Left lung (tissue), 10 donors: ENCODE results near the gene OCSTAMP. TPM values are rescaled to one million over a fixed set of nuclear protein-coding genes. Genes with fewer than 3 reads are reported as not detected.

ENCODE experiments used
- ATAC-seq: fragments of 200-7000 bp; cut with Tn5 transposase; one replicate; pipeline ENCODE4 v1.9.1; 2020; ENCODE audit warnings: moderate library complexity
- DNase-seq, 4 donors: peaks; one replicate each; pipeline ENCODE4 v3.0.0-alpha.2; 2013 to 2020
- H3K27ac ChIP-seq, 2 donors: fragments of 200-600 bp; sonication (generic) in 1 of 2; one replicate each; pipeline versions ENCODE4 v1.5.0 to v1.8.0; 2020 to 2021
- H3K27me3 ChIP-seq, 2 donors: fragments of 200-600 bp; sonication (generic) in 1 of 2; one replicate each; pipeline versions ENCODE4 v1.5.0 to v1.8.0; 2020 to 2021
- H3K36me3 ChIP-seq, 2 donors: fragments of 200-600 bp; sonication (generic) in 1 of 2; one replicate each; pipeline versions ENCODE4 v1.5.0 to v1.8.0; 2020 to 2021
- H3K4me1 ChIP-seq, 2 donors: fragments of 200-600 bp; one replicate each; pipeline ENCODE4 v1.8.0; 2021
- H3K4me3 ChIP-seq, 2 donors: fragments of 200-600 bp; sonication (generic) in 1 of 2; one replicate each; pipeline versions ENCODE4 v1.5.0 to v1.8.0; 2020 to 2021; ENCODE audit warnings: mild to moderate bottlenecking in 1 of 2
- H3K9me3 ChIP-seq, 2 donors: fragments of 200-600 bp; sonication (generic) in 1 of 2; one replicate each; pipeline versions ENCODE4 v1.5.0 to v1.8.0; 2020 to 2021
- CTCF ChIP-seq, 2 donors: fragments of 200-600 bp; sonication (generic) in 1 of 2; IDR thresholded peaks; one replicate each; pipeline versions ENCODE4 v1.5.0 to v1.8.0; 2021; ENCODE audit warnings: antibody characterized with exemption in 2 of 2
- intact Hi-C, 2 donors: fragments of 100-400 bp; cut with DNase I; formaldehyde crosslinking; loops; one replicate each; pipeline versions ENCODE4 v1.11.2 to v1.14.2; 2022
- polyA plus RNA-seq, 6 donors: library from polyadenylated mRNA; unstranded; fragments of 120-200 nt; gene quantifications; one replicate each; pipeline ENCODE4 v1.2.1, GENCODE V29; 2013; ENCODE audit not compliant: insufficient read length in 6 of 6
- total RNA-seq, 2 donors: library from RNA; stranded (reverse); fragmentation: NEBNext Ultra II Directional; extraction: Animal tissue kit (Norgen Biotek cat#: 25700); gene quantifications; one replicate each; pipeline ENCODE4 v1.2.1, GENCODE V29; 2021
- donor health status: DM: no; HTN: yes; CAD: no.
- donor health status: DM: no; HTN: no; CAD: no.

The OCSTAMP gene
- total and polyA plus RNA-seq, 8 donors: not detected

- no peaks in the 10 kb centered on the region for H3K27me3 ChIP-seq
- intact Hi-C loops: no loop called here
- DNase-seq: no peak
- H3K4me1 ChIP-seq: no peaks in the 10 kb centered on the region
- H3K9me3 ChIP-seq: no peaks in the 10 kb centered on the region
- no peak overlapping the region for H3K4me3 ChIP-seq
- no peak for TF ChIP-seq CTCF (IDR thresholded peaks at IDR 0.05)
- H3K27ac ChIP-seq: no peak overlapping the region
- no peak for ATAC-seq
- H3K36me3 ChIP-seq: no peaks in the 10 kb centered on the region
These were observed 26.4 kb upstream of the OCSTAMP start for GRCh38 chr20:46576774-46577395.

GRCh38 chr20:46575937-46576461 is 25.5 kb upstream of the OCSTAMP start:
- no peak for TF ChIP-seq CTCF (IDR thresholded peaks at IDR 0.05)
- no peaks in the 10 kb centered on the region for H3K9me3 ChIP-seq
- H3K36me3 ChIP-seq: no peaks in the 10 kb centered on the region
- H3K27ac ChIP-seq: no peak overlapping the region
- H3K27me3 ChIP-seq: no peaks in the 10 kb centered on the region
- no peaks in the 10 kb centered on the region for H3K4me1 ChIP-seq
- no peak overlapping the region for H3K4me3 ChIP-seq
- DNase-seq (no peak), ATAC-seq (no peak)
- intact Hi-C loops: no loop called here

GRCh38 chr20:46575394-46575793 is 24.9 kb upstream of the OCSTAMP start:
- H3K36me3 ChIP-seq: no peaks in the 10 kb centered on the region
- no peak for TF ChIP-seq CTCF (IDR thresholded peaks at IDR 0.05)
- H3K4me1 ChIP-seq: no peaks in the 10 kb centered on the region
- H3K27me3 ChIP-seq: no peaks in the 10 kb centered on the region
- H3K4me3 ChIP-seq: no peak overlapping the region
- no peak for ATAC-seq
- DNase-seq: no peak
- H3K27ac ChIP-seq: no peak overlapping the region
- H3K9me3 ChIP-seq: no peaks in the 10 kb centered on the region
- intact Hi-C loops: no loop called here

- DNase-seq: no peak
- Histone ChIP-seq H3K36me3 (no peaks in the 10 kb centered on the region), H3K27me3 (no peaks in the 10 kb centered on the region), H3K4me1 (no peaks in the 10 kb centered on the region), H3K4me3 (no peak overlapping the region), H3K27ac (no peak overlapping the region), H3K9me3 (no peaks in the 10 kb centered on the region)
- no peak for TF ChIP-seq CTCF (IDR thresholded peaks at IDR 0.05)
- intact Hi-C loops: no loop called here
- no peak for ATAC-seq
These were observed 23.5 kb upstream of the OCSTAMP start for GRCh38 chr20:46573788-46574584.

GRCh38 chr20:46573234-46573633 is 22.8 kb upstream of the OCSTAMP start:
- Histone ChIP-seq H3K9me3 (no peaks in the 10 kb centered on the region), H3K4me1 (no peaks in the 10 kb centered on the region), H3K27ac (no peak overlapping the region), H3K27me3 (no peaks in the 10 kb centered on the region), H3K36me3 (no peaks in the 10 kb centered on the region), H3K4me3 (no peak overlapping the region)
- ATAC-seq (no peak), DNase-seq (peak in 1 of 4 donors; percentile 20)
- intact Hi-C loops: no loop called here
- no peak for TF ChIP-seq CTCF (IDR thresholded peaks at IDR 0.05)
